H1 (cell line): ENCODE results near the gene ADCY7. TPM values are rescaled to one million over a fixed set of nuclear protein-coding genes. Genes with fewer than 3 reads are reported as not detected.

ENCODE experiments used
- CTCF ChIA-PET: fragments of 300-600 bp; sonication (Branson Sonifier 250); formaldehyde crosslinking; loops from one replicate; lab custom pipeline; 2021; ENCODE audit not compliant: partially characterized antibody; lab: Charles Lee
- POLR2A ChIA-PET: fragments of 300-600 bp; sonication (Branson Sonifier 250); formaldehyde crosslinking; loops from one replicate; lab custom pipeline; 2021; ENCODE audit warnings: inconsistent platforms; ENCODE audit not compliant: partially characterized antibody; lab: Charles Lee
- DNase-seq, 2 experiments: peaks; one replicate each; pipeline versions ENCODE4 v3.0.0 to v3.0.0-alpha.2; 2010 to 2022; ENCODE audit warnings: low spot score in 2 of 2, low read depth in 1 of 2, mixed read lengths in 1 of 2
- FAIRE-seq: peaks from 2 replicates; lab custom pipeline; 2011; peaks lifted over from hg19 to GRCh38; lab: Jason Lieb, UNC
- H2AFZ ChIP-seq: 2 replicates; pipeline ENCODE4 v1.8.1; 2012; ENCODE audit warnings: low read length, inconsistent platforms
- H2AK5ac ChIP-seq: 2 replicates; pipeline ENCODE4 v1.6.1; 2013; ENCODE audit warnings: low read depth, low read length
- H2BK120ac ChIP-seq: replicated peaks from 2 replicates; pipeline ENCODE3; 2013; ENCODE audit warnings: low read depth, low read length, inconsistent platforms
- H2BK12ac ChIP-seq: 2 replicates; pipeline ENCODE4 v1.6.1; 2013; ENCODE audit warnings: low read depth, low read length
- H2BK15ac ChIP-seq: 2 replicates; pipeline ENCODE4 v1.6.1; 2013; ENCODE audit warnings: low read length
- H2BK20ac ChIP-seq: 2 replicates; pipeline ENCODE4 v1.6.1; 2013; ENCODE audit warnings: low read length
- H2BK5ac ChIP-seq: 2 replicates; pipeline ENCODE4 v1.6.1; 2013; ENCODE audit warnings: low read depth, low read length
- H3K14ac ChIP-seq: 2 replicates; pipeline ENCODE4 v1.6.1; 2013; ENCODE audit warnings: inconsistent platforms; ENCODE audit not compliant: insufficient read length
- H3K18ac ChIP-seq: 2 replicates; pipeline ENCODE4 v1.6.1; 2013; ENCODE audit warnings: low read length; ENCODE audit errors: extremely low read depth
- H3K23ac ChIP-seq: 2 replicates; pipeline ENCODE4 v1.6.1; 2013; ENCODE audit warnings: inconsistent platforms; ENCODE audit not compliant: insufficient read length
- H3K23me2 ChIP-seq: 2 replicates; pipeline ENCODE4 v1.6.1; 2013; ENCODE audit warnings: low read depth, low read length
- H3K27ac ChIP-seq: 2 replicates; pipeline ENCODE4 v1.6.1; 2011; ENCODE audit warnings: low read depth, low read length, inconsistent platforms
- H3K27me3 ChIP-seq, 4 experiments: replicated peaks in 1 of 4; 1 replicate in 1 of 4; 2 replicates in 3 of 4; pipeline versions ENCODE4 v1.6.1 to v1.8.1; 2011 to 2013; ENCODE audit warnings: low read length in 3 of 4, mild to moderate bottlenecking in 3 of 4, inconsistent platforms in 2 of 4, mixed read lengths in 2 of 4, moderate library complexity in 1 of 4; ENCODE audit not compliant: control insufficient read depth in 3 of 4, insufficient read depth in 3 of 4; ENCODE audit errors: extremely low read depth in 1 of 4
- H3K36me3 ChIP-seq, 4 experiments: 2 replicates each; pipeline versions ENCODE4 v1.6.1 to v1.8.1; 2011 to 2013; ENCODE audit warnings: mild to moderate bottlenecking in 4 of 4, low read length in 3 of 4, moderate library complexity in 2 of 4, control low read depth in 1 of 4, inconsistent platforms in 1 of 4; ENCODE audit not compliant: insufficient read depth in 4 of 4, control insufficient read depth in 2 of 4
- H3K4ac ChIP-seq: replicated peaks from 2 replicates; pipeline ENCODE3; 2013; ENCODE audit warnings: low read length, low read depth, mixed read lengths, inconsistent platforms; ENCODE audit not compliant: insufficient read length
- H3K4me1 ChIP-seq, 4 experiments: replicated peaks in 1 of 4; 1 replicate in 1 of 4; 2 replicates in 3 of 4; pipeline versions ENCODE4 v1.6.1 to v1.8.1; 2011 to 2013; ENCODE audit warnings: low read length in 3 of 4, inconsistent platforms in 2 of 4, mixed read lengths in 1 of 4; ENCODE audit not compliant: insufficient read depth in 4 of 4, control insufficient read depth in 3 of 4
- H3K4me2 ChIP-seq, 2 experiments: 2 replicates each; pipeline versions ENCODE4 v1.6.1 to v1.8.1; 2011 to 2013; ENCODE audit warnings: low read depth in 2 of 2, low read length in 2 of 2, control low read depth in 1 of 2, inconsistent platforms in 1 of 2, mild to moderate bottlenecking in 1 of 2; ENCODE audit not compliant: insufficient read depth in 1 of 2
- H3K4me3 ChIP-seq, 4 experiments: fragments of 200-600, 300-600 bp in 1 of 4; sonication (generic), shearing (Covaris generic), sonication (Bioruptor Twin) in 1 of 4; 2 replicates each; pipeline versions ENCODE4 v1.5.1 to v1.8.1; 2011 to 2016; ENCODE audit warnings: low read length in 4 of 4, low read depth in 3 of 4, control low read depth in 2 of 4, inconsistent platforms in 2 of 4, mild to moderate bottlenecking in 2 of 4, mixed read lengths in 1 of 4, moderate library complexity in 1 of 4; ENCODE audit not compliant: insufficient read depth in 2 of 4; ENCODE audit errors: extremely low read depth in 1 of 4
- H3K56ac ChIP-seq: replicated peaks from 2 replicates; pipeline ENCODE3; 2013; ENCODE audit warnings: low read depth, mild to moderate bottlenecking, mixed read lengths, low read length, inconsistent platforms; ENCODE audit not compliant: insufficient read length
- H3K79me1 ChIP-seq: 2 replicates; pipeline ENCODE4 v1.6.1; 2013; ENCODE audit warnings: low read depth, low read length, control low read depth
- H3K79me2 ChIP-seq, 2 experiments: 2 replicates each; pipeline versions ENCODE4 v1.6.1 to v1.8.1; 2012 to 2013; ENCODE audit warnings: low read length in 2 of 2, mild to moderate bottlenecking in 2 of 2, inconsistent platforms in 1 of 2; ENCODE audit not compliant: insufficient read depth in 2 of 2, control insufficient read depth in 1 of 2
- H3K9ac ChIP-seq, 4 experiments: replicated peaks in 1 of 4; 1 replicate in 1 of 4; 2 replicates in 3 of 4; pipeline versions ENCODE4 v1.6.1 to v1.8.1; 2011 to 2013; ENCODE audit warnings: low read depth in 3 of 4, low read length in 3 of 4, control low read depth in 2 of 4, mild to moderate bottlenecking in 2 of 4, moderate library complexity in 2 of 4, inconsistent platforms in 1 of 4; ENCODE audit errors: extremely low read depth in 1 of 4
- H3K9me3 ChIP-seq, 2 experiments: 2 replicates each; pipeline versions ENCODE4 v1.6.1 to v1.8.1; 2012 to 2013; ENCODE audit warnings: mild to moderate bottlenecking in 2 of 2, moderate library complexity in 2 of 2, control low read depth in 1 of 2, inconsistent platforms in 1 of 2, low read depth in 1 of 2, low read length in 1 of 2, mixed read lengths in 1 of 2; ENCODE audit not compliant: insufficient read depth in 2 of 2
- H4K20me1 ChIP-seq, 2 experiments: replicated peaks in 1 of 2; 2 replicates each; pipeline versions ENCODE3 to v1.8.1; 2011 to 2013; ENCODE audit warnings: inconsistent platforms in 2 of 2, low read length in 2 of 2, mild to moderate bottlenecking in 1 of 2; ENCODE audit not compliant: insufficient read depth in 2 of 2, control insufficient read depth in 1 of 2
- H4K5ac ChIP-seq: 2 replicates; pipeline ENCODE4 v1.6.1; 2013; ENCODE audit warnings: low read length, low read depth, mixed read lengths, inconsistent platforms; ENCODE audit not compliant: insufficient read length
- H4K8ac ChIP-seq: 2 replicates; pipeline ENCODE4 v1.8.0; 2013; ENCODE audit warnings: mild to moderate bottlenecking, moderate library complexity, low read length, inconsistent platforms; ENCODE audit not compliant: insufficient read depth; ENCODE audit errors: extremely low read depth
- H4K91ac ChIP-seq: replicated peaks from 2 replicates; pipeline ENCODE3; 2013; ENCODE audit warnings: low read length, mixed read lengths, inconsistent platforms; ENCODE audit not compliant: insufficient read length
- ASH2L ChIP-seq: fragments of 200-600, 300-600 bp; sonication (generic); IDR thresholded peaks from one replicate; pipeline ENCODE4 v1.7.1; 2017; ENCODE audit warnings: low read length
- BCL11A ChIP-seq, 2 experiments: IDR thresholded peaks; one replicate each; pipeline ENCODE4 v1.6.1; 2011; ENCODE audit warnings: low read depth in 2 of 2, low read length in 2 of 2, mild to moderate bottlenecking in 2 of 2
- BRCA1 ChIP-seq: IDR thresholded peaks from 2 replicates; pipeline ENCODE4 v1.6.1; 2012; ENCODE audit warnings: low read depth, low read length, improper control_type of control experiment
- CEBPB ChIP-seq: IDR thresholded peaks from 2 replicates; pipeline ENCODE4 v1.6.1; 2012; ENCODE audit warnings: low read depth, low read length
- CTBP2 ChIP-seq: IDR thresholded peaks from 2 replicates; pipeline ENCODE4 v1.7.0; 2011; ENCODE audit warnings: borderline replicate concordance, mild to moderate bottlenecking, moderate library complexity, mixed read lengths, low read length; ENCODE audit not compliant: insufficient read depth, insufficient read length
- EP300 ChIP-seq, 2 experiments: IDR thresholded peaks; 1 replicate in 1 of 2; 2 replicates in 1 of 2; pipeline ENCODE4 v1.6.1; 2011 to 2012; ENCODE audit warnings: low read depth in 2 of 2, low read length in 2 of 2, mild to moderate bottlenecking in 2 of 2, borderline replicate concordance in 1 of 2, inconsistent platforms in 1 of 2, moderate library complexity in 1 of 2
- HDAC6 ChIP-seq: IDR thresholded peaks from one replicate; pipeline ENCODE4 v1.7.1; 2012; ENCODE audit warnings: low read depth, mild to moderate bottlenecking, inconsistent platforms, low read length, moderate library complexity
- MAFK ChIP-seq: IDR thresholded peaks from 2 replicates; pipeline ENCODE4 v1.6.1; 2012; ENCODE audit warnings: low read depth, mild to moderate bottlenecking, improper control_type of control experiment, low read length
- POU5F1 ChIP-seq: IDR thresholded peaks from 2 replicates; pipeline ENCODE4 v1.6.1; 2011; ENCODE audit warnings: low read depth, mild to moderate bottlenecking, low read length, moderate library complexity
- RXRA ChIP-seq: IDR thresholded peaks from 2 replicates; pipeline ENCODE4 v1.6.1; 2011; ENCODE audit warnings: low read depth, mild to moderate bottlenecking, low read length, moderate library complexity; ENCODE audit not compliant: insufficient read depth
- TAF1 ChIP-seq: IDR thresholded peaks from 2 replicates; pipeline ENCODE4 v1.6.1; 2011; ENCODE audit warnings: mild to moderate bottlenecking, low read depth, low read length
- YY1 ChIP-seq: IDR thresholded peaks from 2 replicates; pipeline ENCODE4 v1.6.1; 2011; ENCODE audit warnings: low read depth, mild to moderate bottlenecking, low read length
- WGBS, 2 experiments: shearing (Covaris generic) in 1 of 2; methylation state at CpG; one replicate each; pipeline versions ENCODE4 v1.1.6 to v1.1.7; 2013 to 2015; ENCODE audit warnings: low lambda C conversion rate in 2 of 2, mixed read lengths in 2 of 2, inconsistent platforms in 1 of 2, low coverage in 1 of 2, missing lambda C conversion rate in 1 of 2; ENCODE audit not compliant: insufficient replicate concordance in 2 of 2, insufficient coverage in 1 of 2, insufficient read length in 1 of 2; ENCODE audit errors: extremely low coverage in 1 of 2, missing lambda C conversion rate in 1 of 2; 5-methylcytosine and 5-hydroxymethylcytosine counted together
- polyA plus RNA-seq, 7 experiments: library from polyadenylated mRNA; depleted of rRNA in 3 of 7; stranded (reverse) in 5 of 7; unstranded in 2 of 7; fragments of >200 nt in 5 of 7; fragments of 200-250 nt in 2 of 7; gene quantifications; 1 replicate in 5 of 7; 2 replicates in 1 of 7; 4 replicates in 1 of 7; pipeline versions ENCODE4 v1.2.1 to v1.2.3, GENCODE V29; 2011 to 2013; ENCODE audit warnings: missing spikeins in 2 of 7, mixed read lengths in 2 of 7
- total RNA-seq: library from RNA; stranded (reverse); fragmentation: NEBNext Ultra II Directional; extraction: Animal tissue kit (Norgen Biotek cat#: 25700); gene quantifications from 2 replicates; pipeline ENCODE4 v1.2.1, GENCODE V29; 2021
- TF ChIP-seq, protein P1 (sequence below): IDR thresholded peaks from 2 replicates; pipeline ENCODE4 v1.6.1; 2012; ENCODE audit warnings: inconsistent platforms

Gene ADCY7
- total and polyA plus RNA-seq, 2 of the 8 experiments (the other 6 are each of a cell fraction or from before 2014, with no cell fraction given): 2.4 to 5.1 TPM

DNA sequence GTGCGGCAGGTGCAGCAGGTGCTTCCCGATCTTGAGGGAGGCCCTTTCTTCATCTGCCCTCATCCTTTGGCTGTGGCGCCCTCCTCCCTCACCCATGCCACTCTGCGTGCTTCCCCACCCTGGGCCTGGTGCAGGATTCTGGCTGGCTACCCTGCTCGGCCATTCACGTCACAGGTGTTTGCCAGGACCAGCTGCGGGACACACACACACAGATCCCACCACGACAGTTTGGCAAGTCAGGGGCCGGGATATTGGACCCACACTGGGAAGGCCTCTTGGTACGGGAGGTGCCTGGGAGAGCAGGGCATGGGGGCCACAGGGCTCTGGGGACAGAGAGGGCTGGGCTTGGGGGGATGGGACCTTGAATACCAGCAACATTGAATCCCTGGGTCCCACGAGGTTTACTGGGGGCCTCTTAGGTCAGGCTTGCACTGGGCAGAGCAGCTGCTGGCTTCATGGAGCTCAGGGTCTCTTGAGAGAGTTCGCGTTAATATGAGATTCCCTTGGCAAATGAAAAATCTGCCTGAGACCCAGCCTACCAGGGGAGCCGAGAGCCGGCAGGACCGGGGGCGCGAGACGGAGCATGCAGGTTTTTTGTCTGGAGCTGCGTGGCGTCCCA, 15.1 kb downstream of the ADCY7 start:
- H3K56ac ChIP-seq: no peak overlapping the region
- no peak overlapping the region for H4K5ac ChIP-seq
- H2BK120ac ChIP-seq: no peak overlapping the region
- CTCF ChIA-PET: interaction anchor here (0.5 to 1.5 kb wide), 7 partner anchors 18 to 390 kb away, joined by 3 to 6 read pairs (median 3); no protein-coding TSS in a partner anchor
- H3K4ac ChIP-seq: no peak overlapping the region
- no peak overlapping the region for H3K14ac ChIP-seq
- H2AK5ac ChIP-seq: no peak overlapping the region
- no peak overlapping the region for H3K9ac ChIP-seq
- H3K79me2 ChIP-seq: no peaks in the 10 kb centered on the region
- peaks cover 0 to 3% of the 10 kb centered on the region in 2 experiments for H4K20me1 ChIP-seq
- H2AFZ ChIP-seq: no peak overlapping the region
- no peaks in the 10 kb centered on the region for H3K23me2 ChIP-seq
- H3K18ac ChIP-seq: no peak overlapping the region
- no peak overlapping the region for H3K4me2 ChIP-seq
- no peaks in the 10 kb centered on the region for H3K36me3 ChIP-seq
- H3K79me1 ChIP-seq: no peaks in the 10 kb centered on the region
- H2BK12ac ChIP-seq: no peak overlapping the region
- POLR2A ChIA-PET: interaction anchor here (0.8 kb wide), 1 partner anchor 12 kb away, joined by 3 read pairs; no protein-coding TSS in a partner anchor
- no peak overlapping the region for H3K23ac ChIP-seq
- H3K9me3 ChIP-seq: peaks cover 2% of the 10 kb centered on the region in 2 experiments; a peak in 3 of 4 replicates
- H3K27me3 ChIP-seq: no peaks in the 10 kb centered on the region
- H2BK15ac ChIP-seq: no peak overlapping the region
- no peak for DNase-seq
- H2BK20ac ChIP-seq: 0 out of 2 replicates have a peak overlapping the region, but pooled peaks have one; percentile 32
- no peak overlapping the region; the same call in 1 of the 2 replicates for H3K27ac ChIP-seq
- FAIRE-seq: no peak
- peaks cover 0 to 7% (median 0%) of the 10 kb centered on the region in 4 experiments; a peak in 1 of 7 replicates for H3K4me1 ChIP-seq
- H4K91ac ChIP-seq: no peak overlapping the region
- WGBS, 2 experiments: 93% methylated on average over 20 of the region's 21 CpGs; no CpG with 5 or more reads in 1 of the 2 experiments
- H4K8ac ChIP-seq: peak overlapping the region; percentile 36; the same call in 1 of the 2 replicates
- H3K4me3 ChIP-seq: no peak overlapping the region
- no peak overlapping the region for H2BK5ac ChIP-seq
- no peak for TF ChIP-seq CTBP2
- TF ChIP-seq EP300 (IDR thresholded peaks at IDR 0.05; ENCODE audit: borderline replicate concordance in 1 of 2, low read depth in 2 of 2, low read length in 2 of 2): no peak
- no peak for TF ChIP-seq BRCA1
- TF ChIP-seq, protein P1, sequence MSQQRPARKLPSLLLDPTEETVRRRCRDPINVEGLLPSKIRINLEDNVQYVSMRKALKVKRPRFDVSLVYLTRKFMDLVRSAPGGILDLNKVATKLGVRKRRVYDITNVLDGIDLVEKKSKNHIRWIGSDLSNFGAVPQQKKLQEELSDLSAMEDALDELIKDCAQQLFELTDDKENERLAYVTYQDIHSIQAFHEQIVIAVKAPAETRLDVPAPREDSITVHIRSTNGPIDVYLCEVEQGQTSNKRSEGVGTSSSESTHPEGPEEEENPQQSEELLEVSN: no peak
- TF ChIP-seq POU5F1: no peak
- TF ChIP-seq MAFK: no peak
- no peak for TF ChIP-seq CEBPB
- TF ChIP-seq YY1: no peak
- TF ChIP-seq ASH2L: no peak
- TF ChIP-seq HDAC6: no peak
- no peak for TF ChIP-seq BCL11A (IDR thresholded peaks at IDR 0.05; ENCODE audit: low read depth in 2 of 2, low read length in 2 of 2)
- no peak for TF ChIP-seq RXRA
- TF ChIP-seq TAF1: no peak
